DOHH2 (cell line): ENCODE results near the gene CREB5.

Source experiments
- CTCF ChIP-seq: fragments of 200-600 bp; sonication (generic); IDR thresholded peaks from one replicate; pipeline ENCODE4 v1.5.1; 2014; ENCODE audit warnings: antibody characterized with exemption, mild to moderate bottlenecking, low read depth, low read length; ENCODE audit not compliant: poor library complexity, severe bottlenecking
- EZH2phosphoT487 ChIP-seq: fragments of 200-600 bp; sonication (generic); IDR thresholded peaks from 2 replicates; pipeline ENCODE4 v1.6.1; 2017; ENCODE audit warnings: borderline replicate concordance, mild to moderate bottlenecking, antibody characterized with exemption, low read length, moderate library complexity, mixed read lengths

- TF ChIP-seq CTCF (no peak), EZH2phosphoT487 (no peak)
Measured at GRCh38 chr7:28483908-28484605, 71.7 kb downstream of the CREB5 start.
